ENCODE results near the gene NPHS1. TPM values are rescaled to one million over a fixed set of nuclear protein-coding genes. Genes with fewer than 3 reads are reported as not detected.
A peak's percentile ranks its signal among the peaks of the same experiment; 100 is the strongest.

NPHS1 gene
- total and polyA plus RNA-seq, 4 donors = 0.30 to 2.1 (median 1.2) TPM

DNA sequence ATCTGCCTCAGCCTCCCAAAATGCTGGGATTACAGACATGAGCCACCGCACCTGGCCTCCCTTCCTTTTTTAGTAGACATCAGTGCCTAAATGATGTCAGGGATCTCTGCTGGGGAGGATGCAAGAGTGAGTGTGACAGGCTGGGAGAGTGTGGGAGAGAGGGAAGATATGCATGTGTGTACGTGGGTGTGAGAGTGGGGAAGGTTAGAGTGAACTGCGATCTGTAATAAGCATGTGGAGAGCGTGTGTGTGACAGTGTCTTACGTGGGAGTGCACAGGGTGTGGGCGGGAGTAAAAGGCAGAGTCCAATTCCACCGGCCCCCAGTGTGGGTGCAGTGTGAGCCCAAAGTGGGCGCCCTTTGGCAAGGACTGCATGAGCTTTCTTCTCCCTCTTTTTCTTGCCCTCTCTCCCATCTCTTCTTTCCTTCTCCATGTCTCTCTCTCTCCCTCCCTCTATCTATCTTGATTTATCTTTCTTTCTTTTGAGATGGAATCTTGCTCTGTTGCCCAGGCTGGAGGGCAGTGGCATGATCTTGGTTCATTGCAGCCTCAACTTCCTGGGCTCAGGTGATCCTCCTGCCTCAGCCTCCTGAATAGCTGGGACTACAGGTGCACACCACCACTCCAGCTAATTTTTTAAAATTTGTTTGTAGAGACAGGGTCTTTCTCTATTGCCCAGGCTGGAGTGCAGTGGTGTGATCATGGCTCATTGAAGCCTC is 893 bp upstream of the NPHS1 start:
- H3K4me3 ChIP-seq (ENCODE audit: low read depth, low read length) = no peak overlapping the region
- no peak overlapping the region for H3K27ac ChIP-seq (ENCODE audit: low read depth, low read length)
- DNase-seq (ENCODE audit: low read depth in 4 of 6, low spot score in 6 of 6) = no peak
- H3K9me3 ChIP-seq (ENCODE audit: control insufficient read depth, insufficient read depth, low read length) = no peaks in the 10 kb centered on the region
- peaks cover 26% of the 10 kb centered on the region for H3K4me1 ChIP-seq (ENCODE audit: control insufficient read depth, insufficient read depth, low read length)
- no peaks in the 10 kb centered on the region for H3K36me3 ChIP-seq (ENCODE audit: control insufficient read depth, insufficient read depth, low read length)
- WGBS (ENCODE audit: insufficient coverage) = 99% methylated on average over 6 of the region's 8 CpGs
- peaks cover 13% of the 10 kb centered on the region for H3K27me3 ChIP-seq (ENCODE audit: control insufficient read depth, insufficient read depth, low read length)

DNA sequence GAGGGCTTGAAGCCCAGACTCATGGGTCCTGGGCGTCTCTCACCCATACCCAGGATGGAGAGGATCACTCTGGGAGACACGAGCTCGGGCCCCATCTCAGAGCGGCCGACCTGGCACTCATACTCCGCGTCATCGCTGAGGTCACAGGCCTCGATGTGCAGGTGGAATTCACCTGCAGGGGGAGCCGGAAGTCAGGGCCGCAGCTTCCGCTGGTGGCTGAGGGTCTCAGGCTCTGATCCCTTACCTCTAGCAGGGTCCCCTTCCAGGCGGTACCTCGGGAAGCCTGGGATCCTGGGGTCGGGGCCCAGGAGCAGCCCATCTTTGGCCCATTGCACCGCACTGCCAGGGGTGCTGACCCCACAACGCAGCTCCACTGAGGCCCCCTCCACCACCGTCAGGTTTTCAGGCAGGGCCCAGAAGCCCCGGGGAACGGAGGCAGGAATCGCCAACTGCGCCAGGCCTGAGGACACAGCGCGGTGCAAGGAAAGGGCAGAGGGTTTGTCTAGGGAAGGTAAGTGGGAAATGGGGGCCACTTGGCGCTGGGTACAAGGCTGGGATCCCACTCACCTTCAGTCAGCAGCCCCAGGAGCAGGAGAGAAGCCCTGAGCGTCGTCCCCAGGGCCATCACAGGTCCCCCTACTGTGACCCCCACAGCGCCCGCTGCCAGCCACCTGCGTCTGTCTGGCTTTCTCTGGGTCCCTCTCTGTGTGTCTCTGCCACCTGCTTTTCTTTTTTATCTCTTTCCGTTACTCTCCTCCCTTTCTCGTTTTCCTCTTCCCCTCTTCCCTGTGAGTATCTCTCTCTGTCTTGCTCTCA is 883 bp downstream of the NPHS1 start:
- Histone ChIP-seq H3K9me3 (ENCODE audit: control insufficient read depth, insufficient read depth, low read length) (no peaks in the 10 kb centered on the region), H3K4me3 (ENCODE audit: low read depth, low read length) (no peak overlapping the region), H3K27ac (ENCODE audit: low read depth, low read length) (no peak overlapping the region), H3K4me1 (ENCODE audit: control insufficient read depth, insufficient read depth, low read length) (peaks cover 16% of the 10 kb centered on the region), H3K36me3 (ENCODE audit: control insufficient read depth, insufficient read depth, low read length) (no peaks in the 10 kb centered on the region), H3K27me3 (ENCODE audit: control insufficient read depth, insufficient read depth, low read length) (peaks cover 13% of the 10 kb centered on the region)
- DNase-seq (ENCODE audit: low read depth in 4 of 6, low spot score in 6 of 6) = peak in 1 of 6 donors; percentile 16
- 50% methylated on average over 27 of the region's 32 CpGs for WGBS (ENCODE audit: insufficient coverage)

DNA sequence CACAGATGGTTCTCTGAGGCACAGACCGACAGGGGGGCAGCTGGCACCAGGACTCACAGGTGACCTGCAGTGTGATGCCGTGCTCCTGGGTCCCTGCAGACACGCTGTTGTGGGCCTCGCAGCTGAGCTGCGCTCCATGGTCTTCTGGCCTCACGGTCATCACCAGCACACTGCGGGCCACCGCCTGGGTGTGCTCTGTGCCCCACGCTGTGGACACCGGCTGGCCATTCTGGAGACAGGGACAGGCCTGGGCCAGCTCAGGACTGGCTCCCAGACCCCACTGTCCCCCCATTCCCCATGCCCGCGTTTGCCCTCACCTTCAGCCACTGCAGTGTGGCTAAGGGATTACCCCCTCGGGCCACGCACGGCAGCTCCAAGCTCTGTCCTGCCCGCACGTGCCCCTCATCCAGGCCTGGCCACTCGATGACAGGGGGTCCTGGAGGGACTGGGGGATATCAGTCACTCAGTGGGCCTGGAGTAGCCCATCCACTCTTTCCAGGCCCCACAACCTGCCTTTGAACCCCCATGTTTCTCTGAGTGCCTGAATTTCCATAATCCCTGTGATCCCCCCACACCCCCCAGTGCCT is 3.3 kb downstream of the NPHS1 start:
- no peaks in the 10 kb centered on the region for H3K36me3 ChIP-seq (ENCODE audit: control insufficient read depth, insufficient read depth, low read length)
- H3K4me3 ChIP-seq (ENCODE audit: low read depth, low read length) = no peak overlapping the region
- H3K27me3 ChIP-seq (ENCODE audit: control insufficient read depth, insufficient read depth, low read length) = peaks cover 30% of the 10 kb centered on the region
- no peaks in the 10 kb centered on the region for H3K9me3 ChIP-seq (ENCODE audit: control insufficient read depth, insufficient read depth, low read length)
- WGBS (ENCODE audit: insufficient coverage) = 85% methylated on average over 18 of the region's 18 CpGs
- H3K27ac ChIP-seq (ENCODE audit: low read depth, low read length) = no peak overlapping the region
- H3K4me1 ChIP-seq (ENCODE audit: control insufficient read depth, insufficient read depth, low read length) = peaks cover 17% of the 10 kb centered on the region
- no peak for DNase-seq (ENCODE audit: low read depth in 4 of 6, low spot score in 6 of 6)

DNA sequence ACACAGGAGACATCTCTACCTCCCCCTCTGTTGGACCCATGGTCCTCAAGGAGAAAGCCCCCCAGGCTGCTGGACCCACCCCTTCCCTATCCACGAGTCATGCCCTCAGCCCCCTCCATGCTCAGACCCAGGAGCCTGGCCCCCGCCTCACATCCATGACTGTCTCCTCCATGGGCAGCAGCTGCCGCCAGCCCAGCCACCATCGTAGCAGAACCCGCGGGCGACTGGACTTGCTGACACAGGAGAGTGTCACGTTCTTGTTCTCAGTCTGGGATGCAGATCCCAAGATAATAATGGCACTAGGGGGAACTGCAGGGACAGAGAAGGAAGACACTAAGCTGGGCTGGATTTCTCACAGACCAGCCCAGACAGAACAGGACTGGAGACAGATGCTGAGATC is 3.8 kb downstream of the NPHS1 start:
- H3K4me3 ChIP-seq (ENCODE audit: low read depth, low read length) = no peak overlapping the region
- peaks cover 21% of the 10 kb centered on the region for H3K4me1 ChIP-seq (ENCODE audit: control insufficient read depth, insufficient read depth, low read length)
- H3K36me3 ChIP-seq (ENCODE audit: control insufficient read depth, insufficient read depth, low read length) = no peaks in the 10 kb centered on the region
- H3K9me3 ChIP-seq (ENCODE audit: control insufficient read depth, insufficient read depth, low read length) = no peaks in the 10 kb centered on the region
- H3K27ac ChIP-seq (ENCODE audit: low read depth, low read length) = no peak overlapping the region
- 83% methylated on average over 8 of the region's 8 CpGs for WGBS (ENCODE audit: insufficient coverage)
- peaks cover 35% of the 10 kb centered on the region for H3K27me3 ChIP-seq (ENCODE audit: control insufficient read depth, insufficient read depth, low read length)
- no peak for DNase-seq (ENCODE audit: low read depth in 4 of 6, low spot score in 6 of 6)

DNA sequence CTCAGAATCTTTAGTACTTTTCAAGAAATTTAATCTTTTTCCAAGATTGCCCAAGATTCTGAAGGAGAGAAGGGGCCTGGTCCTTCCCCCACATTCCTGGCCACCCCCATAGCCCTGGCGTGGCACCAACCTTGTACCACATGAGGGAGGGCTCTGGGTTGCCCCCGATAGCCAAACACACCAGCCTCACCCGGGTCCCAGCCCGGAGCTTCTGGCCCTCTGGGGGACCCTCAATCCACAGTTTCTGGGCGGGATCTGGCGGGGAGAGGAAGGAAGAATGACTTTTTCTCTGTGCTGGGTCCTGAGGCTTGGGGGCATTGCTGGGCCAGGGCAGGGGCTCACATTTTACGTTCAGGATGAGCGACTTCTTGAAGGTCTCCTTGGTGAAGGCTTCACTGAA is 4.4 kb downstream of the NPHS1 start:
- no peaks in the 10 kb centered on the region for H3K36me3 ChIP-seq (ENCODE audit: control insufficient read depth, insufficient read depth, low read length)
- no peak overlapping the region for H3K27ac ChIP-seq (ENCODE audit: low read depth, low read length)
- H3K4me1 ChIP-seq (ENCODE audit: control insufficient read depth, insufficient read depth, low read length) = peaks cover 21% of the 10 kb centered on the region
- peaks cover 40% of the 10 kb centered on the region for H3K27me3 ChIP-seq (ENCODE audit: control insufficient read depth, insufficient read depth, low read length)
- no peak overlapping the region for H3K4me3 ChIP-seq (ENCODE audit: low read depth, low read length)
- DNase-seq (ENCODE audit: low read depth in 4 of 6, low spot score in 6 of 6) = no peak
- WGBS (ENCODE audit: insufficient coverage) = 88% methylated on average over 7 of the region's 8 CpGs
- H3K9me3 ChIP-seq (ENCODE audit: control insufficient read depth, insufficient read depth, low read length) = no peaks in the 10 kb centered on the region

DNA sequence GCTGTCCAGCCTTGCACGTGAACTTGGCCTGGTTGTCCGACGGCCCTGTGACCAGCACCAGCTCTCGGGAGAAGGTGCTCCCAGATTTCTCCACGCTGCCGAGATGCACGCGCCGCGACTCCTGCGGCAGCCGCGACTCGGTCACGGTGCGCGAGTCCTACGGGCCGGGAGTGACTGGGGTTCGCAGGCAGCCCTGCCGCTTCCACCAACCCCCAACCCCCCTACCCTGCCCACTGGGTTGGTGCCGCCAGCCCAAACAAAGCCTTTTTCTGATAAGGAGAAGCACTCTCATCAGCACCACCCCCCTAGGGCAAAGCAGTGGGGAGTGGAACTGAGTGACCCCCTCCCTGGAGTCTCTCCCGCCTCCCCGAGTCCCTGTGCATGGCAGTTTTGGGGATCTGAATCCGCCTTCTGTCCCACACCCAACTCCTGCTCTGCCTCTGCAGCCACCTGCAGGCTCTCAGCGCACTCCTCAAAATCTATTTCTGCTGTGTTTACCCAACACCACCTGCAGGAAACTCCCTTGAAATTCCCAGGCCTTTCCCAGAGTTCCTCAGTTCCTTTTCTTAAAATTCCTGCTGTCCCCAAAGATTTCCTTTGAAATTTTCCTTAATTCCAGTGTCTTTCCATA is 6.2 kb downstream of the NPHS1 start:
- 3% methylated on average over 23 of the region's 26 CpGs for WGBS (ENCODE audit: insufficient coverage)
- peaks cover 43% of the 10 kb centered on the region for H3K27me3 ChIP-seq (ENCODE audit: control insufficient read depth, insufficient read depth, low read length)
- no peak overlapping the region for H3K27ac ChIP-seq (ENCODE audit: low read depth, low read length)
- H3K36me3 ChIP-seq (ENCODE audit: control insufficient read depth, insufficient read depth, low read length) = no peaks in the 10 kb centered on the region
- no peaks in the 10 kb centered on the region for H3K9me3 ChIP-seq (ENCODE audit: control insufficient read depth, insufficient read depth, low read length)
- peak in 1 of 6 donors; percentile 45 for DNase-seq (ENCODE audit: low read depth in 4 of 6, low spot score in 6 of 6)
- H3K4me1 ChIP-seq (ENCODE audit: control insufficient read depth, insufficient read depth, low read length) = peaks cover 21% of the 10 kb centered on the region
- no peak overlapping the region for H3K4me3 ChIP-seq (ENCODE audit: low read depth, low read length)

DNA sequence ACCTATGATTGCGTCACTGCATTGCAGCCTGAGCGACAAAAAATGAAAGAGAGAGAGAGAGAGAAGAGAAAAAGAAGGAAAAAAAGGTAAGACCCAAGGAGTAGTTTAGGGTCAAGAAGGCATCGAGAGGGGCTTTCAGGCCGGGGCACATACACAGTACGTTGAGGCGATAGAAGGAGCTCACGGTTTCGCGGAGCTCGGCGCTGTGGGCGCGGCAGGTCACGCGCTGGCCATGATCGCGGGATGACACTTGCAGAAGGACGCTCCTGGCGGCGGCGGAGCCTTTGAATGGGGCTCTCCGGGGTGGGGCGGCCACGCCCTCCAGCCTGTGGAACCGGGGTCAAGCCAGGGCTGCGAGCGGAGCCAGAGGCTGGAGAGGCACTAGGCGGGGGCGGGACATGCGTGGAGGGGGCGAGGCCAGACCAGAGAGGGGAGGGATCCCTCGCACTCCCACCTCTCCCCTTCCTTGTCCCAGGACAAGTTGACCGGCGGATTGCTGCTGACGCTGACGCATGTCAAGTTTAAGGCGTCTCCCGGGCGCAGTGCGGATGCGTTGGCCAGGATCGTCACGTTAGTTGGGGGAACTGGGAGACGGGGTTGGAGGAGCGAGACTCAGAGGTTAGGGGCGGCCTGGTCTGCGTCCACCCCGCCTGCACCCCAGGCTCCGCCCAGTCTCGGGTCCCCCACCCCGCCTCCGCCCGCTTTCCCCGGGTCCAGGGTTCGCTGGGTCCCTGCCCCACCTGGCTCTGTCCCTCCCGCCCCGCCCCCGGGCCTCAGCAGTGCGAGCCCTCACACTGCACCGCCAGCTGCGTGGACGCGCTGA is 6.9 kb downstream of the NPHS1 start:
- H3K27ac ChIP-seq (ENCODE audit: low read depth, low read length) = no peak overlapping the region
- H3K27me3 ChIP-seq (ENCODE audit: control insufficient read depth, insufficient read depth, low read length) = peaks cover 43% of the 10 kb centered on the region
- WGBS (ENCODE audit: insufficient coverage) = 1% methylated on average over 59 of the region's 63 CpGs
- DNase-seq (ENCODE audit: low read depth in 4 of 6, low spot score in 6 of 6) = peak in 1 of 6 donors; percentile 11
- peaks cover 21% of the 10 kb centered on the region for H3K4me1 ChIP-seq (ENCODE audit: control insufficient read depth, insufficient read depth, low read length)
- H3K9me3 ChIP-seq (ENCODE audit: control insufficient read depth, insufficient read depth, low read length) = no peaks in the 10 kb centered on the region
- no peaks in the 10 kb centered on the region for H3K36me3 ChIP-seq (ENCODE audit: control insufficient read depth, insufficient read depth, low read length)
- H3K4me3 ChIP-seq (ENCODE audit: low read depth, low read length) = no peak overlapping the region

DNA sequence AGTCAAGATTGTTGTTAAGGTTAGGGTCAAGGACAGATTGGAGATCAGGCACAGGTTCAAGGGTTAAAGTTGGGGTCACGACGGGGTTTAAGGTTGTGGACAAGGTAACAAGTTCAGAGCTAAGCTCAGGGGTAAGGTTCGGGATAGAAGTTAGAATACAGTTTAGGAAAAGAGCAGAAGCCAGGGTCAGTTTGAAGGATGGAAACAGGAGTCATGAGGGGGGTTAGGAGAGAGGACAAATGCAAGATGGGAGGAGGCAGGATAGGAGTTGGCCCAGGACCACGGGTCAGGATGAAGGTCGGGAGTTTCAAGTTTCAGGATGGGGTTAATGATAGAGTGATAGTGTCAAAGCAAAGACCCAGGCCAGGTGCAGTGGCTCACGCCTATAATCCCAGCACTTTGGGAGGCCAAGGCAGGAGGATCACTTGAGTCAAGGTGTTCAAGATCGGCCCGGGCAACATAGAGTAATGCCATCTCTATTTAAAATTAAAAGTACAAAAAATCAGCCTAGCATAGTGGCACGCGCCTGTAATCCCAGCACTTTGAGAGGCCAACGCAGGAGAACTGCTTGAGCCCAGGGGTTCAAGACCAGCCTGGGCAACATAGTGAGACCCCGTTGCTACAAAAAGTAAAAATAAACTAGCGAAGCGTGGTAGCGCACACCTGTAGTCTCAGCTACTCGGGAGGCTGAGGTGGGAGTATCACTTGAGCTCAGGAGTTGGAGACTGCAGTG is 7.7 kb downstream of the NPHS1 start:
- WGBS (ENCODE audit: insufficient coverage) = 66% methylated on average over 15 of the region's 16 CpGs
- peaks cover 43% of the 10 kb centered on the region for H3K27me3 ChIP-seq (ENCODE audit: control insufficient read depth, insufficient read depth, low read length)
- no peaks in the 10 kb centered on the region for H3K36me3 ChIP-seq (ENCODE audit: control insufficient read depth, insufficient read depth, low read length)
- H3K4me3 ChIP-seq (ENCODE audit: low read depth, low read length) = no peak overlapping the region
- DNase-seq (ENCODE audit: low read depth in 4 of 6, low spot score in 6 of 6) = no peak
- H3K27ac ChIP-seq (ENCODE audit: low read depth, low read length) = no peak overlapping the region
- no peaks in the 10 kb centered on the region for H3K9me3 ChIP-seq (ENCODE audit: control insufficient read depth, insufficient read depth, low read length)
- peaks cover 21% of the 10 kb centered on the region for H3K4me1 ChIP-seq (ENCODE audit: control insufficient read depth, insufficient read depth, low read length)
